ENCODE data around the gene FAM20C. TPM values are rescaled to one million over a fixed set of nuclear protein-coding genes. Genes with fewer than 3 reads are reported as not detected.

FAM20C gene
- total RNA-seq, 1 experiment from 2014 or later, result 8.8 TPM

DNA sequence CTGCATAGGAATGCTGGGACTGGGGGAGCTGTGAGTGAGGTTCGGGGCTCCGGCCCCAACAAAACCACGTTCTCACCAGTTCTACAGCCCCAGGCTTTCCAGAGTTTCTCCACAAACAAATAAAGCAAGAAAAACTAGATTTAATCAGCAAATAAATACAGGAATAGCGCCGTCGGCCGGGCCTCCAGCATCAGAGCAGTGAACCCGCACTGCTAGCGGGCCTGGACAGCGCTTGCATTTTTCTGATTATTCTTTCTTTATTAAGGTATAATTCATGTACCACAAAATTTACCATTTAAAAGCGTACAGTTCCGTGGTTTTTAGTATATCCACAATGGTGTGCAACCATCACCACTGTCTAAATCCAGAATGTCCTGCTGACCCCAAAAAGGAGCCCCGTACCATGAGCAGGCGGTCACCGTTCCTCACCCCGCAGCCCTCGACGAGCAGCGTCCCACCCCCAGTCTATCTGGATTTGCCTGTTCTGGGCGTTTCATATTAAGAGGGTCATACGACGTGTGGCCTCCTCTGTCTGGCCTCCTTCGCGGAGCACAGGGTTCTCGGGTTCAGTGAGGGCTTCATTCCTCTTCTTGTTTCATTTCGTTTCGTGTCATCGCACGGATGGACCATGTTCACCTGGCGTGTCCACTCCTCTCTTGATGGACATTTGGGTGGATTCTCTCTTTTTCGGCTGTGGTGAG, 62.1 kb downstream of the FAM20C start:
- Mint-ChIP-seq H3K4me3 (ENCODE audit: unreplicated experiment) (no peak overlapping the region), H3K27ac (ENCODE audit: low read depth, unreplicated experiment) (no peak overlapping the region), H3K9me3 (ENCODE audit: unreplicated experiment) (no peaks in the 10 kb centered on the region), H3K27me3 (ENCODE audit: insufficient read depth, unreplicated experiment) (no peaks in the 10 kb centered on the region), H3K36me3 (ENCODE audit: insufficient read depth, unreplicated experiment) (peaks cover 43% of the 10 kb centered on the region), H3K4me1 (ENCODE audit: insufficient read depth, unreplicated experiment) (no peaks in the 10 kb centered on the region)
- no TSS peak for BruUV-seq (replicated peaks)
- intact Hi-C loops (cut with micrococcal nuclease), result no loop called here
- DNase-seq (ENCODE audit: unreplicated experiment), result no peak
- TF ChIP-seq CTCF (IDR thresholded peaks at IDR 0.05; ENCODE audit: unreplicated experiment), result no peak
- POLR2A ChIA-PET, result interaction anchor here (0.7 kb wide), 1 partner anchor 197 kb away, joined by 3 read pairs; no protein-coding TSS in a partner anchor
- CTCF ChIA-PET, result interaction anchor here (2.0 kb wide), 1 partner anchor 12 kb away, joined by 9 read pairs; no protein-coding TSS in a partner anchor

GRCh38 chr7:255038-255435, 62.7 kb downstream of the FAM20C start:
- Mint-ChIP-seq H3K27ac (ENCODE audit: low read depth, unreplicated experiment) (no peak overlapping the region), H3K27me3 (ENCODE audit: insufficient read depth, unreplicated experiment) (no peaks in the 10 kb centered on the region), H3K9me3 (ENCODE audit: unreplicated experiment) (no peaks in the 10 kb centered on the region), H3K36me3 (ENCODE audit: insufficient read depth, unreplicated experiment) (peaks cover 43% of the 10 kb centered on the region), H3K4me1 (ENCODE audit: insufficient read depth, unreplicated experiment) (no peaks in the 10 kb centered on the region), H3K4me3 (ENCODE audit: unreplicated experiment) (no peak overlapping the region)
- no TSS peak for BruUV-seq (replicated peaks)
- DNase-seq (ENCODE audit: unreplicated experiment), result no peak
- no peak for TF ChIP-seq CTCF (IDR thresholded peaks at IDR 0.05; ENCODE audit: unreplicated experiment)
- CTCF ChIA-PET, result interaction anchor here (2.0 kb wide), 1 partner anchor 12 kb away, joined by 9 read pairs; no protein-coding TSS in a partner anchor
- intact Hi-C loops (cut with micrococcal nuclease), result no loop called here
- POLR2A ChIA-PET, result no interaction called here

DNA sequence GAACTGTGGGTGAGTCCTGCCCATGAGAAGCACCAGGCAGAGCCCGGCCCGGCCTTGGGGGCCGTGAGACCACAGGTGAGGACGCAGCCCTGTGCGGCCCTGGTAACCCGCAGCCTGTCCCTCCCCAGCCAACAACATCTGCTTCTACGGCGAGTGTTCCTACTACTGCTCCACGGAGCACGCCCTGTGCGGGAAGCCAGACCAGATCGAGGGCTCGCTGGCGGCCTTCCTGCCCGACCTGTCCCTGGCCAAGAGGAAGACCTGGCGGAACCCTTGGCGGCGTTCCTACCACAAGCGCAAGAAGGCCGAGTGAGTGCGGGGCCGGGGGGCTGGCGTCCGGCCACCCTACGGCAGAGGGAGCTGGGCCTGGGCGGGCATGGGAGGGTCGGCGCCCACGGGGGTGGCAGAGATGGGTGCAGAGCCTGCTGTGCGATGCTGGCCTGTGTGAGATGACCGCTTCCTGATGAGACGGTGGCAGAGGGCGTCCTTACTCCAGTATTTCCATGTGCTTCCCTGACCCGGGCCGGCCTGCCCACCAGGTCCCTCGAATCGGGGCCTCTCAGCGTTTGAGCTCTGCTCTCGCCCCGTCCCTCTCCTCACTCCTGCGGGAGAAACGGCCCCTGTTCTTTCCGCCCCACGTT, 63.5 kb downstream of the FAM20C start:
- Mint-ChIP-seq H3K27me3 (ENCODE audit: insufficient read depth, unreplicated experiment) (no peaks in the 10 kb centered on the region), H3K27ac (ENCODE audit: low read depth, unreplicated experiment) (no peak overlapping the region), H3K4me1 (ENCODE audit: insufficient read depth, unreplicated experiment) (no peaks in the 10 kb centered on the region), H3K4me3 (ENCODE audit: unreplicated experiment) (no peak overlapping the region), H3K36me3 (ENCODE audit: insufficient read depth, unreplicated experiment) (peaks cover 45% of the 10 kb centered on the region), H3K9me3 (ENCODE audit: unreplicated experiment) (no peaks in the 10 kb centered on the region)
- TF ChIP-seq CTCF (IDR thresholded peaks at IDR 0.05; ENCODE audit: unreplicated experiment), result no peak
- CTCF ChIA-PET, result interaction anchor here (2.0 kb wide), 1 partner anchor 11 kb away, joined by 9 read pairs; no protein-coding TSS in a partner anchor
- POLR2A ChIA-PET, result no interaction called here
- intact Hi-C loops (cut with micrococcal nuclease), result no loop called here
- BruUV-seq (replicated peaks), result no TSS peak
- DNase-seq (ENCODE audit: unreplicated experiment), result no peak

- H3K27me3 Mint-ChIP-seq (ENCODE audit: insufficient read depth, unreplicated experiment), result no peaks in the 10 kb centered on the region
- no peaks in the 10 kb centered on the region for H3K9me3 Mint-ChIP-seq (ENCODE audit: unreplicated experiment)
- H3K4me3 Mint-ChIP-seq (ENCODE audit: unreplicated experiment), result no peak overlapping the region
- intact Hi-C loops (cut with micrococcal nuclease), result no loop called here
- DNase-seq (ENCODE audit: unreplicated experiment), result no peak
- ChIA-PET CTCF (interaction anchor here (2.0 kb wide), 1 partner anchor 10 kb away, joined by 9 read pairs; no protein-coding TSS in a partner anchor), POLR2A (interaction anchor here (0.6 kb wide), 1 partner anchor 30 kb away, joined by 4 read pairs; no protein-coding TSS in a partner anchor)
- BruUV-seq (replicated peaks), result no TSS peak
- TF ChIP-seq CTCF (IDR thresholded peaks at IDR 0.05; ENCODE audit: unreplicated experiment), result no peak
- peaks cover 45% of the 10 kb centered on the region for H3K36me3 Mint-ChIP-seq (ENCODE audit: insufficient read depth, unreplicated experiment)
- H3K4me1 Mint-ChIP-seq (ENCODE audit: insufficient read depth, unreplicated experiment), result no peaks in the 10 kb centered on the region
- no peak overlapping the region for H3K27ac Mint-ChIP-seq (ENCODE audit: low read depth, unreplicated experiment)
Observed at GRCh38 chr7:256461-256940, 64.1 kb downstream of the FAM20C start.
